Mesendoderm (in vitro differentiated cells): Measurements from ENCODE around the gene DLG2.

Experiments used
- DNase-seq: peaks from one replicate; pipeline ENCODE4 v3.0.0; 2013
- H2AK5ac ChIP-seq: 2 replicates; pipeline ENCODE4 v1.6.1; 2013; ENCODE audit warnings: low read length, inconsistent platforms
- H2BK120ac ChIP-seq: 2 replicates; pipeline ENCODE4 v1.6.1; 2013; ENCODE audit warnings: low read depth, mild to moderate bottlenecking, low read length, moderate library complexity, mixed read lengths
- H2BK15ac ChIP-seq: replicated peaks from 2 replicates; pipeline ENCODE4 v1.6.1; 2013; ENCODE audit warnings: low read depth, mild to moderate bottlenecking, moderate library complexity
- H2BK5ac ChIP-seq: 2 replicates; pipeline ENCODE4 v1.6.1; 2013; ENCODE audit warnings: low read length, inconsistent platforms
- H3K18ac ChIP-seq: 2 replicates; pipeline ENCODE4 v1.6.1; 2013; ENCODE audit warnings: mild to moderate bottlenecking, low read length, mixed read lengths
- H3K23ac ChIP-seq: one replicate; pipeline ENCODE4 v1.6.1; 2013; ENCODE audit warnings: low read length
- H3K27ac ChIP-seq: 2 replicates; pipeline ENCODE4 v1.5.1; 2013; ENCODE audit warnings: low read depth, mild to moderate bottlenecking, inconsistent platforms, low read length, moderate library complexity
- H3K27me3 ChIP-seq: 2 replicates; pipeline ENCODE4 v1.6.1; 2013; ENCODE audit warnings: low read length, control low read depth, mild to moderate bottlenecking, inconsistent platforms; ENCODE audit not compliant: insufficient read depth, poor library complexity
- H3K36me3 ChIP-seq: 2 replicates; pipeline ENCODE4 v1.6.1; 2013; ENCODE audit warnings: low read length, inconsistent platforms; ENCODE audit not compliant: control insufficient read depth, insufficient read depth
- H3K4ac ChIP-seq: one replicate; pipeline ENCODE4 v1.6.1; 2013; ENCODE audit warnings: low read depth, mild to moderate bottlenecking, low read length, moderate library complexity
- H3K4me1 ChIP-seq: 2 replicates; pipeline ENCODE4 v1.6.1; 2013; ENCODE audit warnings: low read depth, low read length, inconsistent platforms; ENCODE audit not compliant: control insufficient read depth
- H3K4me2 ChIP-seq: 2 replicates; pipeline ENCODE4 v1.6.1; 2013; ENCODE audit warnings: low read length
- H3K4me3 ChIP-seq: 2 replicates; pipeline ENCODE4 v1.5.1; 2013; ENCODE audit warnings: mild to moderate bottlenecking, low read length
- H3K56ac ChIP-seq: one replicate; pipeline ENCODE4 v1.6.1; 2013; ENCODE audit warnings: low read length
- H3K79me1 ChIP-seq: 2 replicates; pipeline ENCODE4 v1.6.1; 2013; ENCODE audit warnings: low read length, inconsistent platforms
- H3K79me2 ChIP-seq: 2 replicates; pipeline ENCODE4 v1.6.1; 2013; ENCODE audit warnings: mild to moderate bottlenecking, low read length; ENCODE audit not compliant: control insufficient read depth, insufficient read depth
- H3K9ac ChIP-seq: 2 replicates; pipeline ENCODE4 v1.6.1; 2013; ENCODE audit warnings: low read length, inconsistent platforms
- H4K5ac ChIP-seq: one replicate; pipeline ENCODE4 v1.6.1; 2013; ENCODE audit warnings: low read length
- H4K8ac ChIP-seq: one replicate; pipeline ENCODE4 v1.6.1; 2013; ENCODE audit warnings: low read depth, mild to moderate bottlenecking, control low read depth, low read length, moderate library complexity
- WGBS: extraction: QIAGEN DNeasy Blood & Tissue Kit; methylation state at CpG from one replicate; pipeline ENCODE4 v1.1.7; 2013; ENCODE audit warnings: low lambda C conversion rate, missing lambda C conversion rate; ENCODE audit not compliant: insufficient coverage; ENCODE audit errors: extremely low coverage; 5-methylcytosine and 5-hydroxymethylcytosine counted together

Gene DLG2

DNA sequence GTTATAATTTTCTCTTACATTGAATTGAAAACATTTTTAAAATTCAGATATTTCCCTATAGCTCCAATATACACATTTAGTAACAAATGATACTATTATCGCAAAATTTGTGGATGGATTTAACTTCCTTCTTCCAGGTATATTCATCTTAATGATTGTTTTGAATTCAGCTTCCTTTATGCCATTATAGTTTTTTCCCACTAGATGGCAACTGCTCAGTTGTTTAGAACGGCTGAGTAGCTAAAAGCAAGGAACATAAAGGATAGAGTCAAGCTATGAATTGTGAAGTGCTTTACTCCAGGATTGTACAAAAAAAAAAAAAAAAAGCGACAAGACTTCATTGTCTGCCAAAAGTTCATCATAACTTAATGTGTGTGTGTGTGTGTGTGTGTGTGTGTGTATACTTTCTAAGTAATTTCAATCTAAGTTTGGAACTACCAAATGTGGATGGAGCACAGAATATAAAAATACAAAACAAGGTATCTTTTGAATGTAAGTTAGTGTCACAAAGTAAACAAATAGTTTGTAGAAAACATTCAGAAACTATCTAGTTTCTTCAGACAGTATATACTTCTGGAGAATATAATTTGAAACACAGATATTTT is 846.4 kb downstream of the DLG2 start:
- Histone ChIP-seq H3K23ac (no peak overlapping the region), H4K5ac (no peak overlapping the region), H2BK120ac (no peak overlapping the region), H3K4me1 (no peaks in the 10 kb centered on the region), H2AK5ac (no peak overlapping the region), H3K36me3 (no peaks in the 10 kb centered on the region), H3K4me2 (no peak overlapping the region), H3K56ac (no peak overlapping the region), H3K27ac (no peak overlapping the region), H3K18ac (no peak overlapping the region), H2BK5ac (no peak overlapping the region), H3K79me2 (no peaks in the 10 kb centered on the region), H2BK15ac (no peak overlapping the region), H3K4ac (no peak overlapping the region), H3K9ac (no peak overlapping the region), H4K8ac (no peak overlapping the region), H3K27me3 (no peaks in the 10 kb centered on the region), H3K4me3 (no peak overlapping the region), H3K79me1 (no peaks in the 10 kb centered on the region)
- peak; percentile 57 for DNase-seq
- no CpG with 5 or more reads among the region's 3 CpGs for WGBS

DNA sequence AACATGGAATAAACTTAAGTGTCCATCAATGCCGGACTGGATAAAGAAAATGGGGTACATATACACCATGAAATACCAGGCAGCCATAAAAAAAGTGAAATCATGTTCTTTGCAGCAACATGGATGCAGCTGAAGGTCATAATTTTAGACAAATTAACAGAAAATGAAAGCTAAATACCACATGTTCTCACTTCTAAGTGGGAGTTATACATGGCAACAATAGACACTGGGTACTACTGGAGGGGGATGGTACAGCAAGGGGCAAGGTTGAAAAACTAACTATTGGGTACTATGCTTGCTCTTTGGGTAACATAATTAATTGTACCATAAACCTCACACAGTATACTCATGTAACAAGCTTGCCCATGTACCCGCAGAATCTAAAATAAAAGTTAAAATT is 851.6 kb downstream of the DLG2 start:
- Histone ChIP-seq H3K23ac (no peak overlapping the region), H3K4me3 (no peak overlapping the region), H3K56ac (no peak overlapping the region), H3K79me2 (no peaks in the 10 kb centered on the region), H3K27ac (no peak overlapping the region), H2BK5ac (no peak overlapping the region), H3K4me1 (no peaks in the 10 kb centered on the region), H4K8ac (no peak overlapping the region), H3K27me3 (no peaks in the 10 kb centered on the region), H2BK15ac (no peak overlapping the region), H3K36me3 (no peaks in the 10 kb centered on the region), H3K4ac (no peak overlapping the region), H3K4me2 (no peak overlapping the region), H3K18ac (no peak overlapping the region), H4K5ac (no peak overlapping the region), H3K9ac (no peak overlapping the region), H2AK5ac (no peak overlapping the region), H2BK120ac (no peak overlapping the region), H3K79me1 (no peaks in the 10 kb centered on the region)
- no peak for DNase-seq
- no CpG with 5 or more reads among the region's 2 CpGs for WGBS

DNA sequence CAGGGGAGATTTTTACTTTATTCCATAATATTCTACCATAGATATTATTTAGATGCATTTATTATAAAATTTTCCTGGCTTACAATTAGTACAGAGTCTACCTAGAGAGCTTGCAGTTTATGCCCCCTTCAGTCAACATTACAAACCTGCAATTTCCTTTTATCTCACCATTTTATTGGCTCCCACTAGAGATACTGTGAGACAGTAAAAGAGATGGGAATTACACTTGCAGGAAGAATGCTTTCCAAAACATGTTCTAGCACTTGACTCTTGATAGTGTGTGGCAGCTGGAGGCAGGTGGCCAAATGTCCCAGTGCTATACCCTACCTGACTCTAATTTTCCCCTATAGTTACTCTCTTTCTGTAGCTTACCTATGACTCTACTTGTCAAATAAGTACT is 863.2 kb downstream of the DLG2 start:
- Histone ChIP-seq H3K4me2 (no peak overlapping the region), H3K23ac (no peak overlapping the region), H3K4ac (no peak overlapping the region), H3K4me3 (no peak overlapping the region), H3K79me2 (no peaks in the 10 kb centered on the region), H3K36me3 (no peaks in the 10 kb centered on the region), H3K4me1 (no peaks in the 10 kb centered on the region), H4K5ac (no peak overlapping the region), H3K9ac (no peak overlapping the region), H3K79me1 (no peaks in the 10 kb centered on the region), H3K56ac (no peak overlapping the region), H2BK120ac (no peak overlapping the region), H4K8ac (no peak overlapping the region), H2AK5ac (no peak overlapping the region), H3K27me3 (no peaks in the 10 kb centered on the region), H2BK5ac (no peak overlapping the region), H3K27ac (no peak overlapping the region), H2BK15ac (no peak overlapping the region), H3K18ac (no peak overlapping the region)
- DNase-seq: no peak

DNA sequence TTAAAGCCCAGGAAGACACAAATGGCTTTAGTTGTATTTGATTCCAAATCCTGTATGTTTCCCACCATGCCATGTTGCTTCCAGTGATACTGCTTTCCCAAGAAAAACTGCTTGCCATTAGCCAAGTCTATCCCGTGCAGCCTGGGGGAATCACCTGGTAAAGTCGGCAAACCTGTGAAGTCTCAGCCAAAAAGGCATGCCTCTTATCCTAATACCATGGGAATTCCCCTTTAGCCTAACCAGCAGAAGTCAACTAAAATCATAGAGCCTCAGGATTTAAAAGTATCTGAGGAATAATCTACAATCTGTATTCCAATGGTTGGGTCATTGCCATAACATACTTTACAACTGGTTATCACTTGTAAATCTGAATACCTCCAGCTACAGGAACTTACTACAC is 869.4 kb downstream of the DLG2 start:
- Histone ChIP-seq H2BK120ac (no peak overlapping the region), H3K9ac (no peak overlapping the region), H3K27ac (no peak overlapping the region), H4K8ac (no peak overlapping the region), H4K5ac (no peak overlapping the region), H3K27me3 (no peaks in the 10 kb centered on the region), H3K4me3 (no peak overlapping the region), H3K4me2 (no peak overlapping the region), H2AK5ac (no peak overlapping the region), H3K4me1 (no peaks in the 10 kb centered on the region), H2BK15ac (no peak overlapping the region), H3K56ac (no peak overlapping the region), H3K36me3 (no peaks in the 10 kb centered on the region), H3K79me1 (no peaks in the 10 kb centered on the region), H3K18ac (no peak overlapping the region), H3K4ac (no peak overlapping the region), H2BK5ac (no peak overlapping the region), H3K23ac (no peak overlapping the region), H3K79me2 (no peaks in the 10 kb centered on the region)
- no peak for DNase-seq
- no CpG with 5 or more reads among the region's 2 CpGs for WGBS

DNA sequence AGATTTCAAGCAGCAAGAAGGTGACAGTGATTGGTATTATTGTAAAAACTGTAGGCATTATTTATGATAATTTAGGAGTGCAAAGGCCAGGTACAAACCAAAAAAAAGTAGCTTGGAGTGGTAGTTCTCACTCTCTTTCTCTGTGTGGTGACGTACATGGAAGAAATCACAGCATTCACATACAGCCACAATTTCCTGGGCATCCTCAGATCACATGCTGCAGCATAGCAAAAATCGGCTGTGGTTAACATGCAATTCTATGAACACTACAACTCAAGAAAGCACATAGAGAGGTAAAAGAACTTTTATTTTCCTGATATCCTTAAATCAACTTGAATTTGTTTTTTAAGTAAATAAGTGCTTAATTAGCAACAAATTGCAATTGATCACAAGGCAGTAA is 875.8 kb downstream of the DLG2 start:
- Histone ChIP-seq H3K56ac (no peak overlapping the region), H2AK5ac (no peak overlapping the region), H3K27me3 (no peaks in the 10 kb centered on the region), H3K27ac (no peak overlapping the region), H3K18ac (no peak overlapping the region), H3K79me2 (no peaks in the 10 kb centered on the region), H3K4me2 (no peak overlapping the region), H2BK120ac (no peak overlapping the region), H3K4me1 (no peaks in the 10 kb centered on the region), H3K36me3 (no peaks in the 10 kb centered on the region), H3K23ac (no peak overlapping the region), H4K8ac (no peak overlapping the region), H2BK5ac (no peak overlapping the region), H3K4ac (no peak overlapping the region), H3K9ac (no peak overlapping the region), H4K5ac (no peak overlapping the region), H2BK15ac (no peak overlapping the region), H3K79me1 (no peaks in the 10 kb centered on the region), H3K4me3 (no peak overlapping the region)
- no peak for DNase-seq
- WGBS: no CpG with 5 or more reads among the region's 2 CpGs

DNA sequence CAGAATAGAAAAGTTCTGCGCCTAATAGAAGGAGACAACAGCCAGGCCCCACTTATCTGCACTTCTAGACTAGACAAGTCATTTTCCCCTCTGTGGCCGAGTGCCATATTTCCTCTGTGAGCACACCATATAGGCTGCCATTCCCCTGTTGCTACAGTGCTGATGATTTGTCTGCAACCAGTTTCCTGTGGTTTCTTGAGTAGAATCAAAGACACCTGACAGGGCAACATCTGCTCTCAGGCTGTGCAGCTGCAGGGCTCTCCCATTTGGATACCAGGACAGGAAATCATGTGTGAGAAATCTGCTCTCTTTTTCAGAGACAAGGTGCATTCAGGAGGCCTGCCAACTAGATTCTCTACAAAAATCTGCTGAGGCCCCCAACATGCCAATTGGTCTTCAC is 879.3 kb downstream of the DLG2 start:
- H4K8ac ChIP-seq: no peak overlapping the region
- no peak overlapping the region for H3K27ac ChIP-seq
- no peaks in the 10 kb centered on the region for H3K79me1 ChIP-seq
- H3K4me2 ChIP-seq: no peak overlapping the region
- no peak overlapping the region for H4K5ac ChIP-seq
- H3K56ac ChIP-seq: no peak overlapping the region
- no peak overlapping the region for H2BK15ac ChIP-seq
- no peaks in the 10 kb centered on the region for H3K4me1 ChIP-seq
- no peak overlapping the region for H3K9ac ChIP-seq
- no peak overlapping the region for H2BK5ac ChIP-seq
- H3K79me2 ChIP-seq: no peaks in the 10 kb centered on the region
- H3K4me3 ChIP-seq: no peak overlapping the region
- H2BK120ac ChIP-seq: no peak overlapping the region
- no peaks in the 10 kb centered on the region for H3K27me3 ChIP-seq
- no peak overlapping the region for H3K18ac ChIP-seq
- no peak overlapping the region for H3K4ac ChIP-seq
- no CpG with 5 or more reads among the region's 2 CpGs for WGBS
- H3K36me3 ChIP-seq: no peaks in the 10 kb centered on the region
- H2AK5ac ChIP-seq: no peak overlapping the region
- DNase-seq: no peak
- no peak overlapping the region for H3K23ac ChIP-seq
